Measurements from ENCODE around the gene SCRN2.

SCRN2 gene

GRCh38 chr17:47840742-47841487, at the start of gene SCRN2:
Gene SCRN2, minus strand, starts transcription at chr17:47841273. Its CDS starts 430 bp downstream, at chr17:47840843.
- peak; percentile 74 for DNase-seq

GRCh38 chr17:47889734-47890529, 48.9 kb upstream of the SCRN2 start:
- peak; percentile 75 for DNase-seq

GRCh38 chr17:47888293-47888692, 47.2 kb upstream of the SCRN2 start:
- DNase-seq = no peak

- DNase-seq = no peak
Measured at GRCh38 chr17:47884905-47885730, 44.0 kb upstream of the SCRN2 start.

- DNase-seq = no peak
Measured at GRCh38 chr17:47884427-47884740, 43.3 kb upstream of the SCRN2 start.

- DNase-seq = no peak
Measured at GRCh38 chr17:47883589-47884426, 42.7 kb upstream of the SCRN2 start.

GRCh38 chr17:47882695-47883588, 41.9 kb upstream of the SCRN2 start:
- DNase-seq = no peak

GRCh38 chr17:47882247-47882646, 41.2 kb upstream of the SCRN2 start:
- no peak for DNase-seq

GRCh38 chr17:47879776-47880454, 38.8 kb upstream of the SCRN2 start:
- DNase-seq = no peak

- DNase-seq = no peak
Measured at GRCh38 chr17:47879028-47879585, 38.0 kb upstream of the SCRN2 start.

- no peak for DNase-seq
Measured at GRCh38 chr17:47878203-47879027, 37.3 kb upstream of the SCRN2 start.

- no peak for DNase-seq
Measured at GRCh38 chr17:47877368-47878034, 36.4 kb upstream of the SCRN2 start.

- no peak for DNase-seq
Measured at GRCh38 chr17:47875011-47875985, 34.2 kb upstream of the SCRN2 start.

GRCh38 chr17:47873200-47874090, 32.4 kb upstream of the SCRN2 start:
- DNase-seq = no peak

GRCh38 chr17:47872651-47873161, 31.6 kb upstream of the SCRN2 start:
- no peak for DNase-seq

- no peak for DNase-seq
Measured at GRCh38 chr17:47872019-47872650, 31.1 kb upstream of the SCRN2 start.
